ENCODE results near the gene PIGU.

Gene PIGU

DNA sequence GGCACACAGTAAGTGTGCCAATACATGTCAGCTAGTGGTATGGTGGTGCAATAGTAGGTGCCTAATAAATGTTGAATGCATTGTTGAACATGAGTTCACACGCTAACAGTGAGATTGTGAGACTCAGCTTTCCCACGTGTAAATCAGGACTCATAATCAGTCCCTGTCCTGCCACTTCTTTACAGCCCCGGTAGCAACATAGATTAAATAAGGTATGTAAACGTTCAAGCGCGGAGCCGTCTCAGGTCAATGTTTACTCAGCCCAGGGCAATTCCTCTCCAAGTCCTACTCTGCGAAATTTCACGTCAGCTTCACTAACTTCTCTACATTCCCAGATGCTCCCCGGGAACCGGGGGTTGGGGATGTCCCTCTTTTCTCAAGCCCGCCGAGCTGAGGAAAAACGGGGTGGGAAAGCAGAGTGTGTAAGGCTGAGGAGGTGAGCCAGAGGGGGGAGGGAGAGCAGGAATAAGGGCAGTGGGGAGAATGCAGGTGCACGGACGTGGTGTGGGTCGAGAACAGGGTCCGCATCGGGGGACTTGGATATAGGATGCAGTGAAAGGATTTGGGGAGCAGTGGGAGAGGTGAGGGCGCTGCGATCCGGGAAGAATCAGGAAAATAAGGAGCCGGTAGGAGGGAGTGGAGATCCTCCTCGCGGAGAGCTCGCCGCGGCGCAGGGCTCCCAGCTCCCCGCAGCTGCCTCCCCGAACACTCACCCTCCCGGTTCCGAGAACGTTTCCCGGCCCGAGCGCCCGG lies 26.7 kb upstream of the PIGU start:
- no peak for TF ChIP-seq POLR2A (IDR thresholded peaks at IDR 0.05; ENCODE audit: extremely low read depth, insufficient read length)
- peak overlapping the region; percentile 61 for H3K4me3 ChIP-seq (ENCODE audit: low read depth, low read length)
- peak; percentile 36 for DNase-seq (ENCODE audit: low read depth)

DNA sequence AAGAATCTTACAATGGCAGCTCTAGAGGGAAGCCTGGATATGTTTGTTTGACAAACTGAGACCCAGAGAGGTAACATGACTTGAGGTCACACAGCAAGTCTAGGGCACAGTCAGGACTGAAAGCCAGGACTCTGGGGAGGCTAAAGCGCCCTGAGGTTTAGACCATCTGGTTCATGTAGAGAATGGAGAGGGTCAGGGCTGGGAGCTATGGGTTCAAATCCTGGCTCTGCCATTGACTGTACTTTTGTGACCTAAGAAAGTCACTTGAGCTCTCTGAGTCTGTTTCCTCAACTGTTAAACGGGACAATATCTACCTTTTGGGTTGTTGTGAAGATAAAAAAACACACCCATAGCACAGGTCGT lies 26.1 kb upstream of the PIGU start:
- no peak overlapping the region for H3K4me3 ChIP-seq (ENCODE audit: low read depth, low read length)
- TF ChIP-seq POLR2A (IDR thresholded peaks at IDR 0.05; ENCODE audit: extremely low read depth, insufficient read length): no peak
- TF ChIP-seq, protein P1, sequence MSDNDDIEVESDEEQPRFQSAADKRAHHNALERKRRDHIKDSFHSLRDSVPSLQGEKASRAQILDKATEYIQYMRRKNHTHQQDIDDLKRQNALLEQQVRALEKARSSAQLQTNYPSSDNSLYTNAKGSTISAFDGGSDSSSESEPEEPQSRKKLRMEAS (IDR thresholded peaks at IDR 0.05; ENCODE audit: low read depth, low read length): no peak
- TF ChIP-seq MYC (IDR thresholded peaks at IDR 0.05; ENCODE audit: low read depth, low read length): no peak
- TF ChIP-seq, protein P2, sequence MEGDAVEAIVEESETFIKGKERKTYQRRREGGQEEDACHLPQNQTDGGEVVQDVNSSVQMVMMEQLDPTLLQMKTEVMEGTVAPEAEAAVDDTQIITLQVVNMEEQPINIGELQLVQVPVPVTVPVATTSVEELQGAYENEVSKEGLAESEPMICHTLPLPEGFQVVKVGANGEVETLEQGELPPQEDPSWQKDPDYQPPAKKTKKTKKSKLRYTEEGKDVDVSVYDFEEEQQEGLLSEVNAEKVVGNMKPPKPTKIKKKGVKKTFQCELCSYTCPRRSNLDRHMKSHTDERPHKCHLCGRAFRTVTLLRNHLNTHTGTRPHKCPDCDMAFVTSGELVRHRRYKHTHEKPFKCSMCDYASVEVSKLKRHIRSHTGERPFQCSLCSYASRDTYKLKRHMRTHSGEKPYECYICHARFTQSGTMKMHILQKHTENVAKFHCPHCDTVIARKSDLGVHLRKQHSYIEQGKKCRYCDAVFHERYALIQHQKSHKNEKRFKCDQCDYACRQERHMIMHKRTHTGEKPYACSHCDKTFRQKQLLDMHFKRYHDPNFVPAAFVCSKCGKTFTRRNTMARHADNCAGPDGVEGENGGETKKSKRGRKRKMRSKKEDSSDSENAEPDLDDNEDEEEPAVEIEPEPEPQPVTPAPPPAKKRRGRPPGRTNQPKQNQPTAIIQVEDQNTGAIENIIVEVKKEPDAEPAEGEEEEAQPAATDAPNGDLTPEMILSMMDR (IDR thresholded peaks at IDR 0.05; ENCODE audit: low read depth, low read length): no peak
- no peak for DNase-seq (ENCODE audit: low read depth)

DNA sequence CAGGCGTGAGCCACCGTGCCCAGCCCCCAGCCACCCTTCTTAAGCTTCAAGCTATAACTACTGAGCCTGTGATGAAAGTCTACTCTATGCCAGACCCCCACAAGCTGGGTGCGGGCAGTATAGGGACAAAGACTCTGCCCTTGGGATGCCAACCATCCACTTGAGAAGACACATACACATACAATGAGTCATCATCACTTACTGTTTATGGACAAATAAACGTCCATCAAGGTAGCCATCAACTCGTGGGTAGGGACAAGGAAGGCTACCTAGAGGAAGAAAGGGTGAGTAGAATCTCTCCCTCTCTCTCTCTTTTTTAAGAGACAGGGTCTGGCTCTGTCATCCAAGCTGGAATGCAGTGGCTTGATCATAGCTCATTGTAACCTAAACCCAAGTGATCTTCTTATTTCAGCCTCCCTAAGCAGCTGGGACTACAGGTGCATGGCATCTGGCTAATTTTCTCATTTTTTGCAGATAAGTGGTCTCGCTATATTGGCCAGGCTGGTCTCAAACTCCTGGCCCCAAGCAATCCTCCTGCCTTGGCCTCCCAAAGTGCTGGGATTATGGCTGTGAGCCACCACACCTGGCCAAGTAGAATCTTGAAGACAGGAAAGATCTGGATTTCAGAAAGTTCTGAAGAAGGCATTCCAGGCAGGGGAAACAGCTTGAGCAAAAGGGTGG lies 24.7 kb upstream of the PIGU start:
- DNase-seq (ENCODE audit: low read depth): no peak
- TF ChIP-seq, protein P1 (IDR thresholded peaks at IDR 0.05; ENCODE audit: low read depth, low read length): no peak
- TF ChIP-seq MYC (IDR thresholded peaks at IDR 0.05; ENCODE audit: low read depth, low read length) (no peak), POLR2A (IDR thresholded peaks at IDR 0.05; ENCODE audit: extremely low read depth, insufficient read length) (no peak)
- TF ChIP-seq, protein P2 (IDR thresholded peaks at IDR 0.05; ENCODE audit: low read depth, low read length): no peak
- H3K4me3 ChIP-seq (ENCODE audit: low read depth, low read length): no peak overlapping the region

DNA sequence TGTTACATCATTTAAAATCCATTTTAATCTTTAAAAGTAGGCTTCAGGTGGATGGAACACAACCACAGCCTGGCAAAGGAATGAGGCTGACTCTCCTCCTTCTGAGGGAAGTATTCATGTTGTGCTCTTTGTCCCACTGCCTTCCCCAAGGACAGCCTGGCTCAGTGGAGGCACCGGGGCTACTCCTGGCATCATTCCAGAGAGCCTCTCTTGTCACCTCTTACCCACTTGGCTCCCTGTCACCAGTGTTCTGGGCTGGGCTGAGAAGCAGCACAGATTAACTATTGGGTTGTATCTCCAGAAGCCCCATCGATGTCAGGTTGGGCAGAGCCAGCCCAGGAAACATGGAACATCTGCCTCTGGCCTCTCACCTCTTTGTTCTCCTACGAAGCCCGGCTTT lies 16.5 kb upstream of the PIGU start:
- TF ChIP-seq, protein P2 (IDR thresholded peaks at IDR 0.05; ENCODE audit: low read depth, low read length): no peak
- no peak for TF ChIP-seq POLR2A (IDR thresholded peaks at IDR 0.05; ENCODE audit: extremely low read depth, insufficient read length)
- TF ChIP-seq, protein P1 (IDR thresholded peaks at IDR 0.05; ENCODE audit: low read depth, low read length): no peak
- no peak for TF ChIP-seq MYC (IDR thresholded peaks at IDR 0.05; ENCODE audit: low read depth, low read length)
- no peak for DNase-seq (ENCODE audit: low read depth)
- no peak overlapping the region for H3K4me3 ChIP-seq (ENCODE audit: low read depth, low read length)

DNA sequence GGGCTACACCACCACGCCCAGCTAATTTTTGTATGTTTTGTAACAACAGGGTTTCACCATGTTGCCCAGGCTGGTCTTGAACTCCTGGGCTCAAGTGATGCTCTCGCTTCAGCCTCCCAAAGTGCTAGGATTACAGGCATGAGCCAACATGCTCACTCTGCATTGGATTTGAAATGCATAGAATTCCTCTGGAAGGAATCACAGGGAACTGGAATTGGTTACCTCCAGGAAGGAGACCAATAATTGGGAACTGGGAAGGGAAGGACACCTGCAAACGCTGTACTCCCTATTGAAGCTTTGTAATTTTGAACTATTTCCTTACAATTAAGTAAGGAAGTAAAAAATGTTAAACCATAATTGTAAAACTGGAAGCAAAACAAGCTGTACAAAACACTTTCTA lies 14.9 kb upstream of the PIGU start:
- no peak overlapping the region for H3K4me3 ChIP-seq (ENCODE audit: low read depth, low read length)
- TF ChIP-seq MYC (IDR thresholded peaks at IDR 0.05; ENCODE audit: low read depth, low read length): no peak
- TF ChIP-seq, protein P1 (IDR thresholded peaks at IDR 0.05; ENCODE audit: low read depth, low read length): no peak
- TF ChIP-seq, protein P2 (IDR thresholded peaks at IDR 0.05; ENCODE audit: low read depth, low read length): no peak
- no peak for TF ChIP-seq POLR2A (IDR thresholded peaks at IDR 0.05; ENCODE audit: extremely low read depth, insufficient read length)
- DNase-seq (ENCODE audit: low read depth): no peak

DNA sequence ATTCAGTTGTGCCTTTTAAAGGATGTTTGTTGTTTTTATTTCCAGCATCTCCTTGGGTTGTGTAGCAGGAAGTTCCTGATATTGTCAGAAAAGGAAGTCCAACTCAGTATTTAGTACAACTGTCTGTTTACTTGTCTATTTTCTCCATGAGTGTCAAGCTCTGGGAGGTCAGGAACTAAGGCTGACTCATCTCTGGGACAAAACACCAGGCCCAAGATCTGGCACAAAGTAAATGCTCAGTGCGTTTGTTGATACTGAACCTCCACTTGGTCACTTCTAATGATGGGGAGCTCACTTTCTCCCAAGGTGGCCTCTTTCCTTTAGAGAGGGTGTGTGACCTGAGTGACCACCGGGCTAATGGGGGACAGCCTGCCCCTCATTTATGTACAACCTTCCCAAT lies 12.6 kb upstream of the PIGU start:
- DNase-seq (ENCODE audit: low read depth): peak; percentile 26
- TF ChIP-seq, protein P2 (IDR thresholded peaks at IDR 0.05; ENCODE audit: low read depth, low read length): no peak
- TF ChIP-seq POLR2A (IDR thresholded peaks at IDR 0.05; ENCODE audit: extremely low read depth, insufficient read length): no peak
- TF ChIP-seq, protein P1 (IDR thresholded peaks at IDR 0.05; ENCODE audit: low read depth, low read length): no peak
- no peak overlapping the region for H3K4me3 ChIP-seq (ENCODE audit: low read depth, low read length)
